Aorta (tissue), 5 donors: Measurements from ENCODE around the gene ZNF804A. TPM values are rescaled to one million over a fixed set of nuclear protein-coding genes. Genes with fewer than 3 reads are reported as not detected.

Source experiments
- ATAC-seq: fragments of 200-7000 bp; cut with Tn5 transposase; one replicate; pipeline ENCODE4 v1.9.1; 2022; ENCODE audit warnings: moderate library complexity; ENCODE audit not compliant: low FRiP score
- DNase-seq, 2 donors: peaks; one replicate each; pipeline ENCODE4 v3.0.0-alpha.2; 2020
- H3K27ac ChIP-seq, 2 donors: one replicate each; pipeline ENCODE4 v1.5.1; 2013; ENCODE audit warnings: low read length in 2 of 2, mild to moderate bottlenecking in 2 of 2, moderate library complexity in 2 of 2, control low read depth in 1 of 2, inconsistent platforms in 1 of 2, low read depth in 1 of 2
- H3K27me3 ChIP-seq, 2 donors: one replicate each; pipeline ENCODE4 v1.6.1; 2013; ENCODE audit warnings: control low read depth in 1 of 2, low read length in 1 of 2, mild to moderate bottlenecking in 1 of 2, moderate library complexity in 1 of 2; ENCODE audit not compliant: insufficient read depth in 2 of 2, control insufficient read depth in 1 of 2
- H3K36me3 ChIP-seq, 2 donors: one replicate each; pipeline ENCODE4 v1.6.1; 2013; ENCODE audit warnings: control low read depth in 1 of 2, low read length in 1 of 2, mild to moderate bottlenecking in 1 of 2; ENCODE audit not compliant: insufficient read depth in 2 of 2, control insufficient read depth in 1 of 2
- H3K4me1 ChIP-seq, 2 donors: one replicate each; pipeline ENCODE4 v1.6.1; 2013; ENCODE audit warnings: low read length in 2 of 2, control low read depth in 1 of 2, mild to moderate bottlenecking in 1 of 2, moderate library complexity in 1 of 2; ENCODE audit not compliant: insufficient read depth in 2 of 2, control insufficient read depth in 1 of 2
- H3K4me3 ChIP-seq, 2 donors: one replicate each; pipeline ENCODE4 v1.5.1; 2013; ENCODE audit warnings: low read length in 2 of 2, control low read depth in 1 of 2, mild to moderate bottlenecking in 1 of 2
- H3K9me3 ChIP-seq: one replicate; pipeline ENCODE4 v1.6.1; 2013; ENCODE audit warnings: mild to moderate bottlenecking, low read length; ENCODE audit not compliant: control insufficient read depth
- WGBS, 2 donors: extraction: QIAGEN DNeasy Blood & Tissue Kit; methylation state at CpG; one replicate each; pipeline ENCODE4 v1.1.7; 2013; 5-methylcytosine and 5-hydroxymethylcytosine counted together
- intact Hi-C, 2 donors: fragments of 100-400 bp; cut with DNase I; formaldehyde crosslinking; loops; one replicate each; pipeline versions ENCODE4 v1.14.2 to v1.15.0; 2022
- long read RNA-seq, 2 donors: library from polyadenylated mRNA; unstranded; transcript quantifications; one replicate each; pipeline ENCODE4 v2.0.0, GENCODE V29; 2020 to 2021
- polyA plus RNA-seq, 2 donors: library from polyadenylated mRNA; stranded (reverse); fragments of 200-250 nt; gene quantifications; one replicate each; pipeline ENCODE4 v1.2.3, GENCODE V29; 2013
- total RNA-seq, 2 donors: library from RNA; stranded (reverse); fragmentation: NEBNext Ultra II Directional; extraction: Animal tissue kit (Norgen Biotek cat#: 25700); gene quantifications; one replicate each; pipeline ENCODE4 v1.2.1, GENCODE V29; 2021
- donor health status: healthy with polysubstance abuse.
- donor health status: Bipolar disorder and iron deficiency.
- donor health status: DM: no; HTN: no; CAD: no.
- donor health status: DM: no; HTN: no; CAD: no.
- donor health status: DM: yes; HTN: yes; CAD: no.

ZNF804A gene
- under 1 TPM; 0.23 to 0.33 TPM for total RNA-seq
- polyA plus RNA-seq, result not detected
- long read RNA-seq, donor 1, partial matches to known transcripts, result 0 of 1 reads
- long read RNA-seq, donor 1, other reads (novel, unspliced or antisense), result 1 of 1 reads
- long read RNA-seq, donor 2, result 0 reads

- DNase-seq (peak; percentile 79 to 82), ATAC-seq (peak; percentile 64)
- no peaks in the 10 kb centered on the region for H3K27me3 ChIP-seq
These were observed at the start of gene ZNF804A for GRCh38 chr2:184598316-184599053. ZNF804A (plus strand) TSS chr2:184598529; CDS start chr2:184598960, 431 bp downstream.

GRCh38 chr2:184549153-184549552 lies 49.2 kb upstream of the ZNF804A start:
- Histone ChIP-seq H3K36me3 (no peaks in the 10 kb centered on the region), H3K9me3 (no peaks in the 10 kb centered on the region), H3K27me3 (no peaks in the 10 kb centered on the region), H3K27ac (no peak overlapping the region), H3K4me1 (no peaks in the 10 kb centered on the region), H3K4me3 (no peak overlapping the region)
- DNase-seq (no peak), ATAC-seq (no peak)
- WGBS, 2 donors, result 85 to 92% methylated on average over 2 of the region's 2 CpGs
- intact Hi-C loops, result no loop called here

More at GRCh38 chr2:184598316-184599053, at the start of gene ZNF804A:
- Histone ChIP-seq H3K36me3 (no peaks in the 10 kb centered on the region), H3K4me3 (peak within 1 kb of the TSS; percentile 67 to 71), H3K4me1 (no peaks in the 10 kb centered on the region), H3K27ac (no peak within 1 kb of the TSS), H3K9me3 (no peaks in the 10 kb centered on the region)
- intact Hi-C loops, result no loop called here
- WGBS, 2 donors, result 0 to 1% methylated on average over 66 to 88 of the region's 88 CpGs

GRCh38 chr2:184551626-184552025 lies 46.7 kb upstream of the ZNF804A start:
- ATAC-seq (no peak), DNase-seq (no peak)
- Histone ChIP-seq H3K4me1 (no peaks in the 10 kb centered on the region), H3K9me3 (no peaks in the 10 kb centered on the region), H3K36me3 (no peaks in the 10 kb centered on the region), H3K27ac (no peak overlapping the region), H3K4me3 (no peak overlapping the region), H3K27me3 (no peaks in the 10 kb centered on the region)
- intact Hi-C loops, result no loop called here
- WGBS, 2 donors, result 94 to 97% methylated on average over 1 of the region's 1 CpG

- Histone ChIP-seq H3K4me3 (no peak overlapping the region), H3K9me3 (no peaks in the 10 kb centered on the region), H3K27me3 (no peaks in the 10 kb centered on the region), H3K36me3 (no peaks in the 10 kb centered on the region), H3K4me1 (no peaks in the 10 kb centered on the region), H3K27ac (no peak overlapping the region)
- intact Hi-C loops, result no loop called here
- ATAC-seq (no peak), DNase-seq (no peak)
These were observed 43.6 kb upstream of the ZNF804A start for GRCh38 chr2:184554736-184555135.

- no peaks in the 10 kb centered on the region for H3K9me3 ChIP-seq
- H3K27me3 ChIP-seq, result no peaks in the 10 kb centered on the region
- no peak for DNase-seq
- no peak for ATAC-seq
- H3K27ac ChIP-seq, result no peak overlapping the region
- H3K4me1 ChIP-seq, result no peaks in the 10 kb centered on the region
- no peaks in the 10 kb centered on the region for H3K36me3 ChIP-seq
- 86 to 88% methylated on average over 5 of the region's 5 CpGs for WGBS, 2 donors
- intact Hi-C loops, result no loop called here
- no peak overlapping the region for H3K4me3 ChIP-seq
These were observed 43.0 kb upstream of the ZNF804A start for GRCh38 chr2:184555352-184555751.

GRCh38 chr2:184556639-184557038 lies 41.7 kb upstream of the ZNF804A start:
- intact Hi-C loops, result no loop called here
- H3K9me3 ChIP-seq, result no peaks in the 10 kb centered on the region
- no peak overlapping the region for H3K27ac ChIP-seq
- DNase-seq, result no peak
- no peak for ATAC-seq
- H3K27me3 ChIP-seq, result no peaks in the 10 kb centered on the region
- no peak overlapping the region for H3K4me3 ChIP-seq
- H3K36me3 ChIP-seq, result no peaks in the 10 kb centered on the region
- 58 to 64% methylated on average over 1 of the region's 1 CpG for WGBS, 2 donors
- no peaks in the 10 kb centered on the region for H3K4me1 ChIP-seq

- H3K36me3 ChIP-seq, result no peaks in the 10 kb centered on the region
- H3K27me3 ChIP-seq, result no peaks in the 10 kb centered on the region
- ATAC-seq, result no peak
- H3K27ac ChIP-seq, result no peak overlapping the region
- no peak overlapping the region for H3K4me3 ChIP-seq
- no peak for DNase-seq
- no peaks in the 10 kb centered on the region for H3K4me1 ChIP-seq
- 77 to 79% methylated on average over 5 of the region's 5 CpGs for WGBS, 2 donors
- no peaks in the 10 kb centered on the region for H3K9me3 ChIP-seq
- intact Hi-C loops, result no loop called here
These were observed 39.4 kb upstream of the ZNF804A start for GRCh38 chr2:184558713-184559464.

GRCh38 chr2:184560603-184561002 lies 37.7 kb upstream of the ZNF804A start:
- Histone ChIP-seq H3K4me3 (no peak overlapping the region), H3K4me1 (no peaks in the 10 kb centered on the region), H3K36me3 (no peaks in the 10 kb centered on the region), H3K27ac (no peak overlapping the region), H3K27me3 (no peaks in the 10 kb centered on the region), H3K9me3 (no peaks in the 10 kb centered on the region)
- ATAC-seq, result peak; percentile 29
- no peak for DNase-seq
- WGBS, 2 donors, result 94 to 95% methylated on average over 17 of the region's 17 CpGs
- intact Hi-C loops, result no loop called here

GRCh38 chr2:184562532-184562931 lies 35.8 kb upstream of the ZNF804A start:
- no peaks in the 10 kb centered on the region for H3K4me1 ChIP-seq
- no peak for ATAC-seq
- H3K4me3 ChIP-seq, result no peak overlapping the region
- no peak for DNase-seq
- no peak overlapping the region for H3K27ac ChIP-seq
- no peaks in the 10 kb centered on the region for H3K27me3 ChIP-seq
- H3K9me3 ChIP-seq, result no peaks in the 10 kb centered on the region
- 75 to 80% methylated on average over 2 of the region's 2 CpGs for WGBS, 2 donors
- H3K36me3 ChIP-seq, result no peaks in the 10 kb centered on the region
- intact Hi-C loops, result no loop called here
